Right forelimb (tissue), 1 donor: Measurements from ENCODE around the gene NEFH.
"Not testable (repeated sequence)": the region's sequence is repeated elsewhere in the genome, so short reads cannot be mapped to it uniquely, and the experiment has no call there.

Experiments
- DNase-seq: peaks from one replicate; pipeline ENCODE4 v3.0.0-alpha.2; 2018

The NEFH gene, protein sequence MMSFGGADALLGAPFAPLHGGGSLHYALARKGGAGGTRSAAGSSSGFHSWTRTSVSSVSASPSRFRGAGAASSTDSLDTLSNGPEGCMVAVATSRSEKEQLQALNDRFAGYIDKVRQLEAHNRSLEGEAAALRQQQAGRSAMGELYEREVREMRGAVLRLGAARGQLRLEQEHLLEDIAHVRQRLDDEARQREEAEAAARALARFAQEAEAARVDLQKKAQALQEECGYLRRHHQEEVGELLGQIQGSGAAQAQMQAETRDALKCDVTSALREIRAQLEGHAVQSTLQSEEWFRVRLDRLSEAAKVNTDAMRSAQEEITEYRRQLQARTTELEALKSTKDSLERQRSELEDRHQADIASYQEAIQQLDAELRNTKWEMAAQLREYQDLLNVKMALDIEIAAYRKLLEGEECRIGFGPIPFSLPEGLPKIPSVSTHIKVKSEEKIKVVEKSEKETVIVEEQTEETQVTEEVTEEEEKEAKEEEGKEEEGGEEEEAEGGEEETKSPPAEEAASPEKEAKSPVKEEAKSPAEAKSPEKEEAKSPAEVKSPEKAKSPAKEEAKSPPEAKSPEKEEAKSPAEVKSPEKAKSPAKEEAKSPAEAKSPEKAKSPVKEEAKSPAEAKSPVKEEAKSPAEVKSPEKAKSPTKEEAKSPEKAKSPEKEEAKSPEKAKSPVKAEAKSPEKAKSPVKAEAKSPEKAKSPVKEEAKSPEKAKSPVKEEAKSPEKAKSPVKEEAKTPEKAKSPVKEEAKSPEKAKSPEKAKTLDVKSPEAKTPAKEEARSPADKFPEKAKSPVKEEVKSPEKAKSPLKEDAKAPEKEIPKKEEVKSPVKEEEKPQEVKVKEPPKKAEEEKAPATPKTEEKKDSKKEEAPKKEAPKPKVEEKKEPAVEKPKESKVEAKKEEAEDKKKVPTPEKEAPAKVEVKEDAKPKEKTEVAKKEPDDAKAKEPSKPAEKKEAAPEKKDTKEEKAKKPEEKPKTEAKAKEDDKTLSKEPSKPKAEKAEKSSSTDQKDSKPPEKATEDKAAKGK

DNA sequence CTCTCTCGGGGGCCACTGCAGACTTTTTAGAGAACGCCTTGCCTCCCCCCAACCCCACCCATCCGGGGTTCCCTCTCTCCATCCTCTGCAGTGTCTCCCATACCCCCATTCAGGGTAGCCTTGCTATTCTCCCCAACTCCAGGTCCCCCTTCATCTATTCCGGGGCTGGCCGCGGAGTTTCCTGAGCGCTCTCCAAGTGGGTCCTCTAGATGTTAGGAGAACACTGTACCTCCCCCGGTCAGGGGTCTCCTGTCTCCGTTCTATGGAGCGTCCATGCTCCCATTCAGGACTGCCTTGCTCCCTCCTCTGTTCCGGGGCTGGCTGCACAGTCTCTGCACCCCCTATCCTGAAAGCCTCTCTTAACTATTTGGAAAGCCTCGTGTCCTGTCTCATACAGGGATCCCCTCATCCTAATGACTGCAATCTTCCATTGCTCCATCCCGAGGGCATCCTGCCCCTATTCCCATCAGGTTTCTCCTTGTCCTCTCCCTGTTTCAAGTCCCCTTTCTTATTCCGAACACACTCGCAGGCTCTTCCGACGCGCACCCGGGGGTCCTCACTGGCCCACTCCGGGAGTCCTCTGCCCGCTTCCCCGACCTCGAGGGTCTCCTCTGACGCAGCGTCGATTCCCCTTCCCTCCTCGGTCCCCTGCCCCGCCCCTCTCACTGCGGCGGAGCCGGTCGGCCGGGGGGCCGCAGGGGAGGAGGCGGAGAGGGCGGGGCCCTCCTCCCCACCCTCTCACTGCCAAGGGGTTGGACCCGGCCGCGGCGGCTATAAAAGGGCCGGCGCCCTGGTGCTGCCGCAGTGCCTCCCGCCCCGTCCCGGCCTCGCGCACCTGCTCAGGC, at the start of gene NEFH:
Gene NEFH (plus strand): TSS at position 802 of the 845 bp plus-strand sequence. CDS start 45 bp downstream, outside the sequence.
- DNase-seq, result no peak

DNA sequence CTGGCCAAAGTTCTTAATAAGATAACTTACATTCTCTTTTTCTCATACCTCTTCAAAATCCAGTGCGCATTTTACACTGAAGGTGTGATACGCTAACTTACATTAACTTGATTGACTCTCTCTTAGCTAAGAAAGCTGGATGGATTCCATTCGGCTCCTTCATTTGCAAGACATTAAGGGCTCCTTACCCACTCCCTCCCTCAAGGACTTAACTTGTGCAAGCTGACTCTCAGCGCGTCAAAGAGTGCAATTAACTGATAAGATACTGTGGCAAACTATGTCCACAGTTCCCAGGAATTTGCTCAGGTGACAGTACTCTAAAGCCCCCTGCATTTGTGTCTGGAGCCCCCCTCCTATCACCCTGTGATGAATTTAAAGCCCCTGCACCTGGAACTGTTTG, 48.0 kb upstream of the NEFH start:
- no peak for DNase-seq

DNA sequence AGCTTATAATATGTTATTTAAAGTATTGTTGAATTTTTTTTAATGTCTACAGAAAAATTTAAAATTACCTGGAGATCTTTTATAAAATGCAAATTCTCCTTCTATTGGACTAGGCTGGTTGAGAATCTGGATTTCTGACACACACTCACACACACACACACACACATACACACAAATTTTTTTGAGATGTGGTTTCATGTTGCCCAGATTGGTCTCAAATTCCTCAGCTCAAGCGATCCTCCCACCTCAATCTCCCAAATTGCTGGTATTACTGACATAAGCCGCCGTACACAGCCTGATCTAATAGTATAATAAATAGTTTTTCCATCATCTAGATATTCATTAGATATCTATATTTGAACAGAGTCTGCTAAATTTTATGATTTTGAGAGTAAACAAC, 46.2 kb upstream of the NEFH start:
- DNase-seq, result no peak

DNA sequence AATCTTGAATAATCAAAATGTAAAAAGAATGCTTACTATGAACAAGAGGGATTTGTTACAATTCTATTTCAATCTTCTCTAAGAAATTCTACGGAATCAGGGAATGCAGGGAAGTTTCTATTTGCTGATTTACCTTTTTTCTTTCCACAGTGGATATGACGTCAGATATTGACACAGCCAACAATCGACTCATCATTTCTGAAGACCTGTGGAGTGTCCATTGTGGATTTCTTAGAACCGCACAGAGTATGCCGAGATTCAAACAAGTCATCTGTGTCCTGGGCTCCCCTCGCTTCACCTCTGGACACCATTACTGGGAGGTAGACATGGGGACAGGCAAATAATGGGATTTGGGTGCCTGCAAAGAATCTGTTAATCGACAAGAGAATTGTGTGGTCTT, 45.7 kb upstream of the NEFH start:
- DNase-seq, result no peak

DNA sequence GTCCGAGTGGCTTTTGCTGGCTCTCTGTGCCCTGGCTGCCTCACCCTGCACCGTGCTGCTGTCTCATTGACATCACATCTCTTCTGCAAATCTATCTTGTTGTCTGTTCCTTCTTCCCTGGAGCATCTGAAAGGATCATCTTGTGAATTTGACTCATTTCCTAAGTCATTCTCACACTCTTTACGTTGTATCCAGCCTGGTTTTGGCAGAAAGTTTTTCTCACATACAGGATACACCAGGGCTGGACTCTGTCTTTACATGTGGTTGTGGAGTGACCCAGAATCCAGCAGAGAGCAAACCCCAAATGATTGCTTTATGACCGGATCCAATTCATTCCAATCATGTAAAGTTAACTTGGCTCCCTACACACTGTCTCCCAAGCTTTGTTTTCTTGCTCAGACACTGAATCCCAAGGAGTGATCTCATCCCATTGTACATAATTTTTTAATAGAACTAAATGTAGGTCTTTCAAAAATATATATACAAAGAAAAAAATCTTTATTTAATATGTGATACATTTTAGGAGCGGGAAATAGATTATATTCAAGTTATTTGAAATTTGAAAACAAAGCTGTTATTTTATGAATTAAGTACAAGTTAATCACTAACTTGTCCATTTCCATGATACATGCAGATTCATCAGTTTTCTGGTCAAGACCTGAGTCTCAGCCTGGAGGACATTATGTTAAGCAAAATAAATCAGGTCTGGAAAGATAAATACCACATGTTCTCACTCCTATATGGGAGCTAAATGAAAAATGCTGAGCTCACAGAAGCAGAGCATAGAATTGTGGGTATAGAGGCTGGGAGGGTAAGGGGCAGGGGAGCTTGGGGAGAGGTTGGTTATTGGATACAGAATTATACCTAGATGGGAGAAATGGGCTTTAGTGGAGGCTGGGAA, 44.5 kb upstream of the NEFH start:
- DNase-seq, result no peak

DNA sequence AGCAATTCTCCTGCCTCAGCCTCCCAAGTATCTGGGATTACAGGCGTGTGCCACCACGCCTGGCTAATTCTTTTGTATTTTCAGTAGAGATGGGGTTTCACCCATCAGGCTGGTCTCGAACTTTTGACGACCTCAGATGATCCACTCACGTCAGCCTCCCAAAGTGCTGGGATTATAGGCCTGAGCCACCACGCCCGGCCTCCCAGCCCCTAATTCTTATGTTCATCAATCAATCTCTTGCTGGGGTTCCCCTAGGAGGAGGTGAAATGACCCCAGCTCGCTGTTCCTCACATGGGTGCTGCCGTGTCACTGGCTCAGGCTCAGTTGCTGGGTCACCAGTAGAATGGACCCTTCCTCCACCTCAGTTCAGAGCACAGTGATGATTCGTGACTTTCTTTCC, 41.7 kb upstream of the NEFH start, which contains the start of gene RFPL1:
Gene RFPL1 (plus strand): TSS at position 301 of the 400 bp plus-strand sequence.
- DNase-seq, result not testable (repeated sequence)

DNA sequence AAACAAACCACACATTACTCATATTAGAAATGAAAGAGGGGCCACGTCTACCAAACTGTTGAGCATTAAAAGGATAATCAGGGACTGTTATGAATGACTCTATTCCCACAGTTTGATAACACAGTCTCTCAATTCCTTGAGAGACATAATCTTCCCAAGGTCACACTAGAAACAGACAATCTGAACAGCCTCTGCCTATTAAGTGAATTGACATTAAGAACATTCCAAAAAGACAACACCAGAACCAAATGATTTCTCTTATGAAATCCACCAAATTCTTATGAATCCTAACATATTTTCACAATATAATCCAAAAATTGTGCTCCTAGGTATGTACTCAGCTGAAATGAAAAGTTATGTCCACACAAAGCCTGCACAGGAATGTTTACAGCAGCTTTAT, 37.0 kb upstream of the NEFH start:
- DNase-seq, result no peak

DNA sequence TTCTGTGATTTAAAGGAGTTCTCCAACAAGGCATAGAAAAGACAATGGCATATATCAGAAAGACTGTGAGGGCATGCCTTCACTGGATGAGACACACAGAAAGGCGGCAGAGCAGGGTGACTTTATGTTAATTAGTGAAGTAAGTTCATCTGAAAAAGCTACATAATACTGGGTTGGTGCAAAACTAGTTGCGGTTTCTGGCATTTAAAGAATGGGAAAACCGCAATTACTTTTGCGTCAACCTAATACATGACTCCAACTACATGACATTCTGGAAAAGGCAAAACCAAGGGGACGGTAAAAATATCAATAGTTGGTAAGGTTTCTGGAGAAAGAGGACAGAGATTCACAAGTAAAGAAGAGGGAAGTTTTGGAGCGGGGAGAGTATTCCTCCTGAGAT, 36.6 kb upstream of the NEFH start:
- no peak for DNase-seq

DNA sequence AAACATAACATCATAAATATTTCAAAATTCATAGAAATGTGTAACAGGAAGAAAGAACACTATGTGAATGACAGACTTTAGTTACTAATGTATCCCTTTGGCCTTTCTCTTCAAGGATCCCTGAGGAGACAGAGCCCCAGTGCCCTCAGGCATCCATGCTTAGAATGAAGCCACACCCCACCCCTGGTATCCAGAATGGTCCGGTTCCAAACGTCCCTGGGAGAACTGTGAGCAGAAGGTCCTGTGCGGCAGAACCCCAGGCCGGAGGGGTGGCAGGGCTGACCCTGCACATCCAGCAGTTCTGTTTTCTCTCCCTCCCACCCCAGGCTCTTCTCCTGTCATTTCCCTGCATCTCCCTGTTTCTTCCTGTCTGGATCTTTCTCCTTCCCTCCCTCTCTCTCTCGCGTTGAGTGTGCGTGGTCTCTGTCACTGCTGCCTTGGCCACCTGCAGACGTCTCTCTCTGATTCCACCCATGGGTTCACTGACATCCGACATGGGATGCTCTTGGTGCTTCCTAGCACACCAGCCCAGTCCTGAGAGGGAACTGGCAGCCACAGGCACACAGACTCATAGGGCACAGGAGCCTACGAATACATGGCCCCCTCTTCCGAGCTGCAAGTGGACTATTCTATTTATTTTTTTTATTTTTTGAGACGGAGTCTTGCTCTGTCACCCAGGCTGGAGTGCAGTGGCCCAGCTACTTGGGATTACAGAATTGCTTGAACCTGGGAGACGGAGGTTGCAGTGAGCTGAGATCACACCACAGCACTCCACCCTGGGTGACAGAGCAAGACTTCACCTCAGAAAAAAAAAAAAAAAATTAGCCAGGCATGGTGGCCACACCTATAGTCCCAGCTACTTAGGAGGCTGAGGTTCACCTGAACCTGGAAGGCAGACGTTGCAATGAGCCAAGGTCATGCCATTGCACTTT, 35.9 kb upstream of the NEFH start:
- no peak for DNase-seq

DNA sequence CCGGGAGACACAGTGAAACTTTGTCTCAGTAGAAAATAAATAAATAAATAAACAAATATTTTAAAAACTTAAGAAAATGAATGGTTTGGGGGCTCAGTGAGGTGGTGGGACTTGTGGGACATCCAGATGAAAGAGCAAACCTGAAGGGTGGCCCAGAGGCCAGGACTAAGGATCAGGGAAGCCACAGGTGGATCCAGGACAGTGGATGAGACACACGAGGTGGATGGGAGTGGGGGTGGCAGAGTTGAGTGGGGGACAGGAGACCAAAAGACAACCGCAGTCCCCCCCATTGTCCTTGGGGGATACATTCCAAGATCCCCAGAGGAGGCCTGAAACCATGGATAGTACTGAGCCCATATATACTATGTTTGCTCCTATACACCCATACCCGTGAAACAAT, 34.5 kb upstream of the NEFH start:
- DNase-seq, result no peak

DNA sequence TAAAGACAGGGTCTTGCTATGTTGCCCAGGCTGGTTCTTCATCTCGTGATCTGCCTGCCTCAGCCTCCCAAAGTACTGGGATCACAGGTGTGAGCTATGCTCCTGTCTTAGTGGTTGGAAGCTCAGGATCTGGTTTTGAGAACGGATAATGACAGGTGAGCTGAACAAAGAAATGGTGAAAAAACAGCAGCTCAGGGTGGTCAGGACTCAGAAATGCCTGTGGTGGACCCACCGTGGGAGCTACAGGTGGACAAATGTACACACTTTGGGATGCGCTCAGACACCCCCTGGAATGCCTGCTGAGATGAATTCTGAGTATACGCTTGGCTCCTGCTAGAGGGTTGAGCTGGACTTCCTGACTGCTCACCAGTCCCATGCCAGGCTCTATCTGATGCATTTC, 32.1 kb upstream of the NEFH start:
- DNase-seq, result no peak

DNA sequence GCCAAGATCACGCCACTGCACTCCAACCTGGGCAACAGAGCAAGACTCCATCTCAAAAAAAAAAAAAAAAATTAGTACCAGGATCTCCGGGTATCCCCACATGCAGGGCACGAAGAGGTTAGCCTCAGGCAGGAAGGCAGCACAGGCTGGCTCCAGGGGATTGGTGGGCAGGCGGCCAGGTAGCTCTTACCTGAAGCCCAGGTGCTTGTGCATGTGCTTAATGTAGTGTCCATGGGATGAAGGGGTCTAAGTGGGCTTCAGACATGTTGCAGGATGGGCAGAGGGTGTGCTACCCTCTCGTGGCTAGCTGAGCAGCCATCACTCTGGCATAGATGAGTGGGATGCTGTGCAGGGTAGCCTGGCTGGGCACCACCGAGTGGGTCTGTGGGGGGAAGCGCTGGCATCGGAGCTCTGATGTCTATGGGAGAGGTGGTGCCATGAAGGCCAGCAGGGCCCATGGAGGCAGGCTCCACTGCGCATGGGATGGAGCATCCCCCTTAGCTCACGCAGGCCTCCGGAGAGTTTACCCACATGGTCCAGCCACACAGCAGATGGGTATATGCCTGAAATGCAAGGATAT, 30.6 kb upstream of the NEFH start:
- DNase-seq, result no peak

DNA sequence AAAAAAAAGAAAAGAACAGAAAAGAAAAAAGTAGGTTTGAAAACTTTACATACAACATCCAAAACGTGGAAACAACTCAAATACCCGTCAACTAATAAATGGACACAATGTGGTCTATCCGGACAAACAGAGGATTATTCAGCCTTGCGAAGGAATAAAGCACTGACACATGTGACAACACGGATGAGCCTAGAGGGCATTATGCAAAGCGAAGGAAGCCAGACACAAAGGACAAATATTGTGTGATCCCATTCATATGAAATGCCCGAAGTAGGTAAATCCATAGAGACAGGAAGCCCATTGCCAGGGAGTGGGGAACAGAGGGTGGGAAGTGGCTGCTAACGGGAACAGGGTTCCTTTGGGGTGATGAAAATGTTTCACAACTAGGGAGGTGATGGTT, 29.8 kb upstream of the NEFH start:
- no peak for DNase-seq

DNA sequence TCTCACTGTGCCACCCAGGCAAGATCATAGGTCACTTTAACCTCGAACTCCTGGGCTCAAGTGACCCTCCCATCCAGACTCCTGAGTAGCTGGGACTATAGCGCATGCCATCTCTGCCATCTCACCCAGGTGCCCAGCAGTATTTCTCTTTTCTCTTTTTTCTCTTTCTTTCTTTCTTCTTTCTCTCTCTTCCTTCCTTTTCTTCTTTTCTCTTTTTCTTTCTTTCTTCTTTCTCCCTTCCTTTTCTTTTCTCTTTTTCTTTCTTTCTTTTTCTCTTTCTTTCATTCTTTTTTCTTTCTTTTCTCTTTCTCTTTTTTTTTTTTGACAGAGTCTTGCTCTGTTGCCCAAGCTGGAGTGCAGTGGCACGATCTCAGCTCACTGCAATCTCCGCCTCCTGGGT, 28.2 kb upstream of the NEFH start:
- no peak for DNase-seq

DNA sequence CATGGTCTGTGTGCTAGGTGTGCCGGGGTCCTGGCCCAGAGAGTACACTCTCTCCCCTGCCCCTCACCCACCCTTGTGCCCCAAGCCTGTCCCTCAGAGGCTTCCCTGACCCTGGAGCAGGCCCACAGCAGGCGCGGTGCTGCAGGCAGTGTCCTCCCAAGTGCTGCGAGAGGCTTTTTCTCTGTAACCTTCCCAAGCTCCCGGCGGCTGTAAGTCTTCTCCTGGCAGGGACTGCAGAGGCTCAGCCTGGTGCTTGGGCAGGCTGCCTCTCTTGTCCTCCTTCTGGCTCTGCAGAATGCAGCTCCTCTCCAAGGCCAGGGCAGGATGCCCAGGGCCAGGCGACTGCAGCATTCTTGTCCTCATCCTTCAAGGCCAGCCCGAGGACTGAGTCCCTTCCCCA, 25.7 kb upstream of the NEFH start:
- DNase-seq, result no peak

DNA sequence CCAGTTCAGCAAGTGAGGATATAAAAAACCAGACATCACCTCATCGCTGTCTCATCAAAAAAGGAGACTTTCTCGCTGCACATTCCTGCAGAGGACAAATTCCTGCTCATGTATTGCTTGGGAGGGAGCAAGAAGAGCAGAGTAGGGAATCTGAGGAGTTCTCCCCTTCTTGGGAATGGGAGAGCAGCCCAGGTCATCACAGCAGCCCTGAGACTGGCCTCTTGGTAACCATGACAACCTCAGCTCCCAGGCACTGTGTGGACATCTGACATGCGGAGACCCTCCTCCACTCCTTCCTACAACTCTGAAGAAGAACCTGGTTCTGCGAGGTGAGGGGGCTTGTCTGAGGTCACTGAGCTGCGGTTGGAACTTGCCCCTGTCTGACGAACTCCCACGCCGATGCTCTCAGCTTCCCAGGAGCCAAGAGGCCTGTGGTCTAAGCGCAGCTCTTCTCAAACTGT, 23.8 kb upstream of the NEFH start:
- no peak for DNase-seq

DNA sequence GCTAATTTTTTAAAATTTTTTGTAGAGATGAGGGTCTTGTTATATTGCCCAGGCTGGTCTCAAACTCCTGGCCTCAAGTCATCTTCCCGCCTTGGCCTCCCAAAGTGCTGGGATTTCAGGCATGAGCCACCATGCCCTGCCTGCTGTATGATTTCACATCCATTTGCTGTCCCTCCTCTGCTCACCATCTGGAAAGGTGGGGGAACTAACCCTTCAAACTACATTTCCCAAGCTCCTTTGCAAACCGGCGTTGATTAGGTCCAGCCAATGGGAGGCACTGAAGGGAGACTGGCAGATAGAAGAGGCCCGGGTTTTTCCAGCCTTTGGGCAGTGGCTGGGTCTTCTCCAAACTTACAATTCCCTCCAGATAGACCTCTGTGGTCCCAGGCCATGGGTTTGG, 22.3 kb upstream of the NEFH start:
- no peak for DNase-seq

DNA sequence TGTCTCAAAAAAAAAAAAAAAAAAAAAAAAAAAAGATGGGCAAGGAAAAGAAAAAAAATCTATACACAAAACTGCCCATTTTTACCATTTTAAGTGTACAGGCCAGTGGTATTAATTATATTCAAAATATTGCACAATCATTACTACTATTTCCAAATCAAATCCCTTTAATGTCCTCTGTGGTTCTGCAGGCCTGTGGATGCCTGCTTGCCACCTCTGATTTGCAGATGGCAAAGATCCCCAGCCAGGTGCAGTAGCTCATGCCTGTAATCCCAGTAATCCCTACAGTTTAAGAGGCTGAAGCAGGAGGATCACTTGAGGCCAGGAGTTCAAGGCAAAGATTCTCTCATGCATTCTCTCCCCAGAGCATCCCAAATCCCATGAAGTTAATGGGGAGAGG, 21.5 kb upstream of the NEFH start:
- no peak for DNase-seq

DNA sequence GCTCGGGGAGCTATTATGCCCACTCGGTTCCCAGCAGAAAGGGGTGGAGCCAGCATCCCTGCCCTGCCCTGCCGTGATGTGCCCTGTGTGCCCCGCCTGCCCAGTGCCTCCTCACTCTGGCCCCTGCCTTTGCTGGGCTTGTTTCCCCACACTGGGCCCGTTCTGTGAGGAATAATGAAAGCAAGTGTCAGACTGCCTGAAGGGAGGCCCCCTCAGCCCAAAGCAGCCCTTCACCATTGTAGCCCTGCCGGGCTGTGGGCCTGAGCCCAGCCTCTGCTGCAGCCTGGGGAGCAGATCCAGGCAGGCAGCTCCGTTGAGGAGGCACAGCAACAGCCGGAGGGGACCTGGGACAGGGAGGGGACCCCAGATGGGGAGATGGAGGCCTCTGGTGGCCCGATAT, 20.2 kb upstream of the NEFH start:
- no peak for DNase-seq

DNA sequence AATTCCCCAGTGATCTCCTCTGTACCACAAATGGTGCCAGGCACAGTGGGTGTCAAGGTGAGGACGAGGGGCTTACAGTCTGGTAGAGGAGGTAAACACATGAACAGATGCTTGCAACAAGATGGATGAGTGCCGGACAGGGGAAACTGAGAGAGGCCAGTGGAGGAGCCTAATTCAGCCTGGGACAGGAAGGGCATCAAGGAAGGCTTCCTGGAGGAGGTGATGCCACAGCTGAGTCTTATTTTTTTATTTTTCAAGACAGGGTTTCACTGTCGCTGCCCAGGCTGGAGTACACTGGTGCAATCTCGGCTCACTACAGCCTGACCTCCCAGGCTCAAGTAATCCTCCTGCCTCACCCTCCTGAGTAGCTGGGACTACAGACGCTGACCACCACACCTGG, 18.8 kb upstream of the NEFH start:
- no peak for DNase-seq
